ENCODE data around the gene FGF19.

- TF ChIP-seq CTCF (IDR thresholded peaks at IDR 0.05) (no peak), POLR2A (IDR thresholded peaks at IDR 0.05) (no peak)
Observed at GRCh38 chr11:69689484-69690319, 14.1 kb downstream of the FGF19 start.
